Fibroblast of skin of left quadriceps (primary cell): Measurements from ENCODE around the gene RNF19B.
"Not testable (repeated sequence)": the region's sequence is repeated elsewhere in the genome, so short reads cannot be mapped to it uniquely, and the experiment has no call there.

ENCODE experiments used
- DNase-seq, 2 experiments: peaks; one replicate each; pipeline ENCODE4 v3.0.0-alpha.2; 2013; ENCODE audit warnings: low read depth in 2 of 2

Gene RNF19B

GRCh38 chr1:32992489-32993323, 28.1 kb upstream of the RNF19B start:
- DNase-seq, result peak; percentile 86 to 87

GRCh38 chr1:32991819-32992488, 27.3 kb upstream of the RNF19B start:
- DNase-seq, result no peak

- no peak for DNase-seq
Observed at GRCh38 chr1:32991386-32991785, 26.8 kb upstream of the RNF19B start.

- DNase-seq, result no peak
Observed at GRCh38 chr1:32990887-32991286, 26.3 kb upstream of the RNF19B start.

- DNase-seq, result peak; percentile 66 to 72
Observed at GRCh38 chr1:32989160-32990050, 24.8 kb upstream of the RNF19B start.

GRCh38 chr1:32988665-32989064, 24.1 kb upstream of the RNF19B start:
- DNase-seq, result no peak

- no peak for DNase-seq
Observed at GRCh38 chr1:32985226-32985625, 20.6 kb upstream of the RNF19B start.

GRCh38 chr1:32984455-32985171, 20.0 kb upstream of the RNF19B start:
- DNase-seq, result no peak

GRCh38 chr1:32984090-32984454, 19.5 kb upstream of the RNF19B start:
- no peak for DNase-seq

GRCh38 chr1:32983020-32983419, 18.4 kb upstream of the RNF19B start:
- DNase-seq, result no peak

GRCh38 chr1:32981003-32981901, 16.6 kb upstream of the RNF19B start:
- DNase-seq, result no peak

- DNase-seq, result no peak
Observed at GRCh38 chr1:32980080-32980479, 15.5 kb upstream of the RNF19B start.

GRCh38 chr1:32978854-32979253, 14.2 kb upstream of the RNF19B start:
- DNase-seq, result no peak

- no peak for DNase-seq
Observed at GRCh38 chr1:32977546-32978087, 13.0 kb upstream of the RNF19B start.

GRCh38 chr1:32975055-32975454, 10.4 kb upstream of the RNF19B start:
- DNase-seq, result not testable (repeated sequence)

- not testable (repeated sequence) for DNase-seq
Observed at GRCh38 chr1:32973458-32973857, 8.8 kb upstream of the RNF19B start.

GRCh38 chr1:32972814-32973428, 8.3 kb upstream of the RNF19B start:
- no peak for DNase-seq

GRCh38 chr1:32971576-32971975, 7.0 kb upstream of the RNF19B start:
- no peak for DNase-seq

GRCh38 chr1:32971156-32971555, 6.5 kb upstream of the RNF19B start:
- no peak for DNase-seq

GRCh38 chr1:32969566-32969965, 5.0 kb upstream of the RNF19B start:
- DNase-seq, result peak; percentile 39 to 48
